GM18499 (cell line): ENCODE measurements around the gene PIH1D2.
A peak's percentile ranks its signal among the peaks of the same experiment; 100 is the strongest.
"Not testable (repeated sequence)": the region's sequence is repeated elsewhere in the genome, so short reads cannot be mapped to it uniquely, and the experiment has no call there.

ENCODE experiments used
- ATAC-seq: cut with Tn5 transposase; IDR thresholded peaks from one replicate; pipeline ENCODE4 v1.9.1; 2021; ENCODE audit warnings: moderate number of reproducible peaks; ENCODE audit not compliant: insufficient read depth, unreplicated experiment

PIH1D2 gene

GRCh38 chr11:112058103-112058502 lies 15.7 kb downstream of the PIH1D2 start:
- no peak for ATAC-seq

DNA sequence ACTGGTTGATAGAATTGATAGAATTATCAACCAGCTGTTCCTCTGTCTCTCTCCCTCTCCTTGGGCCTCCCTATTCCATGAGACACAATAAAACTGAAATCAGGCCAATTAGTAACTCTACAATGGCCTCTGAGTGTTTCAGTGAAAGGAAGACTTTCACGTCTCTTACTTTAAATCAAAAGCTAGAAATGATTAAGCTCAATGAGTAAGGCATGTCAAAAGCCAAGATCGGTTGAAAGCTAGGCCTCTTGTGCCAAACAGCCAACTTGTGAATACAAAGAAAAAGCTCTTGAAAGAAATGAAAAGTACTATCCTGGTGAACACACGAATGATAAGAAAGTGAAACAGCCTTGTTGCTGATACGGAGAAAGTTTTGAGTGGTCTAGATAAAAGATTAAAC lies 16.6 kb downstream of the PIH1D2 start:
- no peak for ATAC-seq

DNA sequence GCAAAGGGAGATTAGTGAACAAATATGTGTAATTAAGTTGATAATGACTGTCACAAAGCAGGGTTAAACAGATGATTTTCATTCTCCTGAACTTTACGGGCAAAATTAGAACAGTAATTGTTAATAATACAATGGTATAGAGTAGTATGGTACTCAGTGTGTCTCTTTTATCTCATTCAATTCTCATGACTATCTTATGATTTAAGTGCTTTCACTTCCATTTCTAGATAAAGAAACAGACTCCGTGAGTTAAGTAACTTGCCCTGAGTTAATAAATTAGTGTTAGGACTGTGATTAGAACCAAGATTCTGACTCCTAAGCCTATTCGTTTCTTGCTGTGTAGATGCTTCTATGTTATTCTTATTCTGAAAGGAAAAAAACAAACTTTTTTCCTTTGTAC lies 22.0 kb downstream of the PIH1D2 start:
- ATAC-seq: no peak

- peak; percentile 75 for ATAC-seq
Measured at GRCh38 chr11:112050721-112051120, 23.1 kb downstream of the PIH1D2 start.

GRCh38 chr11:112049777-112050176 lies 24.0 kb downstream of the PIH1D2 start:
- no peak for ATAC-seq

- ATAC-seq: not testable (repeated sequence)
Measured at GRCh38 chr11:112048256-112048655, 25.6 kb downstream of the PIH1D2 start.

- ATAC-seq: not testable (repeated sequence)
Measured at GRCh38 chr11:112046647-112047046, 27.2 kb downstream of the PIH1D2 start.

GRCh38 chr11:112044961-112045360 lies 28.9 kb downstream of the PIH1D2 start:
- ATAC-seq: no peak

DNA sequence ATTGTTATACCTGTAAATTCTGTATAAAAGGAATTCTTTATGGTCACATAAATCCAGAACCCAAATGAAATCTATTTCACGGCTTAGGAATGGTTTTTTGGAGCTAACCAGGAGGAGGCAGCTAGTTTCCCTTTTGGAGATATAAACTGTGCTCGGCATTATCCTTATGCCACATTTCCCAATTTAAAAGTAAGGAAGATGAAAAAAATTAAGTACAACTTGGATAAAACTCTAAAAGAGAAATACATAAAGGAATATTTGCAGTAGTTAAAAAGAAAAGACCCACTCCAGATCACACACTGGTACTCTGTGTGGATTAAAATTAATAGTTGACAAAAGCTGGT lies 30.9 kb downstream of the PIH1D2 start:
- ATAC-seq: no peak

- ATAC-seq: no peak
Measured at GRCh38 chr11:112042161-112042960, 31.5 kb downstream of the PIH1D2 start.

DNA sequence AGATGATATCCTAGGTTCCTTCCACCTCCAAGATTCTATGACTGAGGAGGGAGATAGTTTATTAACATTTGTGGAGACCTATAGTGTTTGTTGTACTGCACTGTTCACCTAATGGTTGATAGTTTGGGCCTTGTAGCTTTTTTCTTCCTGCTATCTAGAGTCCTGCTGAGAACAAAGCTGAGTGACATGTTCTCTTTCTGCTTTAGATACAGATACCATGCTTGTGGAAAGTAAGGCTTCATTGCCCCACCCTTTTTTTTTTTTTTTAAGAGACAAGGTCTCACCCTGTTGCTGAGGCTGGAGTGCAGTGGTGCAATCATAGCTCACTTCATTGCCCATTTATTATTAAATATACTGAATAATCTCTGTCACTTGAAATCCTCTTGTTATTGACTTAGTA lies 36.3 kb downstream of the PIH1D2 start:
- ATAC-seq: no peak

GRCh38 chr11:112033902-112034301 lies 39.9 kb downstream of the PIH1D2 start:
- no peak for ATAC-seq

DNA sequence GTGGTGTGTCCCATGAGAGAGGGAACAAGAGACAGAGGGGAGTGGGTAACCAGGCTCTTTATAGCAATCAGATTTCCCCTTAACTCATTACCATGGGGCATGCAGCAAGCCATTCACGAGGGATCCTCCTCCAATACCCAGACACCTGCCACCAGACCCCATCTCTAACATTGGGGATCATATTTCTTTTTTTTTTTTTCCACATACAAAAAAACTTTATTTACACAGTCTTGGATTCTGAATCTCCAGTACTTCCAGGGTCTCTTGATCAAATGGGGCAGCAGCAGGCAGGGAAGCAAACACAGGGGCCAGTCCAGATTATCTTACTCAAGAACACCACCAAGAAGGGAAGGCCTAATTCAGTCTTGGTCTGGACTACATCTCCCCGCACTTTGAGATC lies 44.4 kb downstream of the PIH1D2 start:
- ATAC-seq: no peak

GRCh38 chr11:112026784-112027410 lies 46.9 kb downstream of the PIH1D2 start:
- ATAC-seq: not testable (repeated sequence)

GRCh38 chr11:112025707-112026106 lies 48.1 kb downstream of the PIH1D2 start:
- ATAC-seq: peak; percentile 2

- peak; percentile 69 for ATAC-seq
Measured at GRCh38 chr11:112024773-112025678, 48.8 kb downstream of the PIH1D2 start, which contains the start of gene DLAT. Gene DLAT, plus strand, starts transcription at chr11:112025408. Its CDS starts 65 bp downstream, at chr11:112025473.

DNA sequence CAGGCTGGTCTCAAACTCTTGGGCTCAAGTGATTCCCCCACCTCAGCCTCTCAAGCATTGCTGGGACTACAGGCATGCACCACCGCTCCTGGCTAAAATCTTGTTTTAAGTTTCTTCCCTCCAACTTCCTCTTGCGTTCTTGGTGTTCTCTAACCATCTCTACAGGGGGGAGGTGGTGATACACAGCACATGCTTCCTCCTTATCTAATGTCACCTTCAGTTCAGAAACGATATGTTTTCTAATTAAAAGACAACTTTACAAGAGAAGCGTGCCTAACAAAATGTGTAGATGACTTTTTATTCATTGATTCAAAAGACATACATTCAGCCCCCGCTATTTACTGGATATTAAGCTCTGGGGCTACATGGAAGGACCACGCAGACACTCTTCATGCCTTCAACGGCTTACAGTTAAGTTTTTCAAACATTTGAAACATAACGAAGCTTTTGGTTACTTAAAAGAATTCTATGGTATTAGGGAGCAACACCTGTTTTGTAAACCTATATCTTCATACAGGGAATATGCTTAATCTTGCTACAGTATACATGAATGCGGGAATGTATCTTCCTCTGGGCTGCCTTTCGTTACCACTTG lies 49.5 kb downstream of the PIH1D2 start:
- ATAC-seq: peak; percentile 21

GRCh38 chr11:112023104-112023503 lies 50.7 kb downstream of the PIH1D2 start:
- ATAC-seq: no peak

DNA sequence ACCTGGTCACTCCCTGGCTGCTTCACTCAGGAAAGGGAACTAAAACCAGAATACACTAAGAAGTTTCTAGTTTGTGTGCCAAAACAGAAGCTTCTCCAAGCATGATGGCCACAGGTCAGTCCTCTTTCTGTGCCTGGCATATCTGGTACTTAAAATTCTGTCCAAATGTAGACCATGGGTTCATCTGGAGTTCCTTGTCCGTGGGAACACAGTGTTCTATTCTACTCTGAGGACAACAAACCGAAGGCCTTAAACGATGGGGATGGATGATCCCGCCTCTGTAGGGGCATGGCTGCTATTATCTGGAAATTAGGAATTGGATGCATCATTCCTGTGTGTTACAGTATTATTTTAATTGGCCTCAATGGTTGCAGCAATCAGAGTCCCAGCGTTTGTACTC lies 54.8 kb downstream of the PIH1D2 start:
- ATAC-seq: no peak
